ENCODE data around the gene MICALL1. TPM values are rescaled to one million over a fixed set of nuclear protein-coding genes. Genes with fewer than 3 reads are reported as not detected.

The MICALL1 gene
- total RNA-seq, 1 donor from 2014 or later, result 55.1 TPM

GRCh38 chr22:37904572-37905533 lies 1.2 kb upstream of the MICALL1 start:
- no peak for DNase-seq (ENCODE audit: low spot score)

- no peak for DNase-seq (ENCODE audit: low spot score)
Measured at GRCh38 chr22:37906364-37907008, 389 bp downstream of the MICALL1 start.

GRCh38 chr22:37907036-37907954 lies 1.2 kb downstream of the MICALL1 start:
- no peak for DNase-seq (ENCODE audit: low spot score)

- DNase-seq (ENCODE audit: low spot score), result no peak
Measured at GRCh38 chr22:37909766-37910165, 3.7 kb downstream of the MICALL1 start.

- no peak for DNase-seq (ENCODE audit: low spot score)
Measured at GRCh38 chr22:37910890-37911672, 5.0 kb downstream of the MICALL1 start.

- no peak for DNase-seq (ENCODE audit: low spot score)
Measured at GRCh38 chr22:37911697-37912096, 5.6 kb downstream of the MICALL1 start.

GRCh38 chr22:37912171-37912570 lies 6.1 kb downstream of the MICALL1 start:
- DNase-seq (ENCODE audit: low spot score), result no peak

GRCh38 chr22:37913233-37913721 lies 7.2 kb downstream of the MICALL1 start:
- DNase-seq (ENCODE audit: low spot score), result no peak

- DNase-seq (ENCODE audit: low spot score), result no peak
Measured at GRCh38 chr22:37916311-37916710, 10.2 kb downstream of the MICALL1 start.

- DNase-seq (ENCODE audit: low spot score), result no peak
Measured at GRCh38 chr22:37917874-37918548, 11.9 kb downstream of the MICALL1 start.

GRCh38 chr22:37918580-37919270 lies 12.6 kb downstream of the MICALL1 start:
- no peak for DNase-seq (ENCODE audit: low spot score)

- no peak for DNase-seq (ENCODE audit: low spot score)
Measured at GRCh38 chr22:37920126-37920525, 14.0 kb downstream of the MICALL1 start.

- no peak for DNase-seq (ENCODE audit: low spot score)
Measured at GRCh38 chr22:37922191-37922590, 16.1 kb downstream of the MICALL1 start.

GRCh38 chr22:37923927-37924326 lies 17.8 kb downstream of the MICALL1 start:
- DNase-seq (ENCODE audit: low spot score), result no peak

- DNase-seq (ENCODE audit: low spot score), result no peak
Measured at GRCh38 chr22:37924386-37925065, 18.4 kb downstream of the MICALL1 start.

- DNase-seq (ENCODE audit: low spot score), result no peak
Measured at GRCh38 chr22:37925330-37925729, 19.2 kb downstream of the MICALL1 start.

- no peak for DNase-seq (ENCODE audit: low spot score)
Measured at GRCh38 chr22:37925767-37926166, 19.7 kb downstream of the MICALL1 start.

- no peak for DNase-seq (ENCODE audit: low spot score)
Measured at GRCh38 chr22:37926358-37926757, 20.3 kb downstream of the MICALL1 start.

All from mucosa of gallbladder (tissue), 1 donor.